Uterus (tissue), 2 donors: ENCODE results near the gene ANKRD52.

Experiments used
- CTCF ChIP-seq, 4 experiments: fragments of 200-600 bp in 2 of 4; fragments of 450-650 bp in 2 of 4; sonication (generic) in 2 of 4; IDR thresholded peaks; one replicate each; pipeline ENCODE4 v1.5.1; 2016 to 2019; ENCODE audit warnings: antibody characterized with exemption in 4 of 4, mild to moderate bottlenecking in 2 of 4, moderate library complexity in 1 of 4
- POLR2A ChIP-seq, 2 donors: fragments of 450-650 bp; IDR thresholded peaks; one replicate each; pipeline ENCODE4 v1.6.1; 2016; ENCODE audit warnings: antibody characterized with exemption in 2 of 2, mild to moderate bottlenecking in 1 of 2, moderate library complexity in 1 of 2

GRCh38 chr12:56223571-56224101 lies 34.5 kb downstream of the ANKRD52 start:
- TF ChIP-seq CTCF (IDR thresholded peaks at IDR 0.05) = no peak
- no peak for TF ChIP-seq POLR2A (IDR thresholded peaks at IDR 0.05)
